Dendritic cell treated with granulocyte-macrophage colony-stimulating factor and Interleukin-4, amounts not matched to agents 40 ng/mL and 50 ng/mL, for 4 days (primary cell): ENCODE results near the gene AFF3.

Experiments used
- H3K27ac Mint-ChIP-seq: one replicate; pipeline ENCODE4 v1.8.0; 2022; ENCODE audit warnings: mild to moderate bottlenecking, mixed read lengths
- H3K27me3 Mint-ChIP-seq: one replicate; pipeline ENCODE4 v1.8.0; 2022; ENCODE audit warnings: mild to moderate bottlenecking, mixed read lengths
- H3K36me3 Mint-ChIP-seq: one replicate; pipeline ENCODE4 v1.8.0; 2022; ENCODE audit warnings: low read depth, mixed read lengths
- H3K4me1 Mint-ChIP-seq: one replicate; pipeline ENCODE4 v1.8.0; 2022; ENCODE audit warnings: low read depth, mixed read lengths
- H3K4me3 Mint-ChIP-seq: one replicate; pipeline ENCODE4 v1.8.0; 2022; ENCODE audit warnings: mild to moderate bottlenecking, moderate library complexity, mixed read lengths
- H3K9me3 Mint-ChIP-seq: one replicate; pipeline ENCODE4 v1.8.0; 2022; ENCODE audit warnings: mixed read lengths
- intact Hi-C: fragments of 100-400 bp; cut with micrococcal nuclease; formaldehyde crosslinking; loops from one replicate; pipeline ENCODE4 v1.15.0; 2022

The AFF3 gene

GRCh38 chr2:99554238-99554637, 588.2 kb downstream of the AFF3 start:
- no peak overlapping the region for H3K4me3 Mint-ChIP-seq
- H3K36me3 Mint-ChIP-seq = peaks cover 28% of the 10 kb centered on the region
- intact Hi-C loops = no loop called here
- no peak overlapping the region for H3K27ac Mint-ChIP-seq
- H3K4me1 Mint-ChIP-seq = peaks cover 8% of the 10 kb centered on the region
- no peaks in the 10 kb centered on the region for H3K9me3 Mint-ChIP-seq
- H3K27me3 Mint-ChIP-seq = no peaks in the 10 kb centered on the region

- Mint-ChIP-seq H3K27ac (no peak overlapping the region), H3K27me3 (no peaks in the 10 kb centered on the region), H3K4me3 (no peak overlapping the region), H3K9me3 (no peaks in the 10 kb centered on the region), H3K36me3 (peaks cover 28% of the 10 kb centered on the region), H3K4me1 (peaks cover 8% of the 10 kb centered on the region)
- intact Hi-C loops = no loop called here
Observed at GRCh38 chr2:99552529-99552928, 589.9 kb downstream of the AFF3 start.

DNA sequence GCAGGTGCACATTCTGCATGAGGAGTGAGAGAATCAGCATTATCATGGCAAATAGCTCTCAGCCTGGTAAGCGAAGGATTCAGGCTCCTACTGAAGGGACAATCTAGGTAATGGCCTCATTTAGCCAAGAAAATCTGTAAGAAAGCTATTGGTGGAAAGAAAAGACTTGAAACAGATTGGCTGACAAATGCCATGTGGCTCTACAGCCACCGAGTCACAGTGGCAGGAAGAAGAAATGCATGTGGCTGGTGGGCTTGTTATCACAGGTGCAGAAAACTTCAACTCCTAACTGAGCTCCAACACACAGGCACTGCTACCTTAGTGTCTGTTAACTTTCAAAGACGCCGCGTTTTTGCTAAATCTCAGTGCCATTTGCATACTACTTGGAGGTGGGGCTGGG, 592.0 kb downstream of the AFF3 start:
- no peaks in the 10 kb centered on the region for H3K9me3 Mint-ChIP-seq
- H3K27ac Mint-ChIP-seq = no peak overlapping the region
- peaks cover under 1% of the 10 kb centered on the region for H3K4me1 Mint-ChIP-seq
- H3K4me3 Mint-ChIP-seq = no peak overlapping the region
- intact Hi-C loops = no loop called here
- H3K36me3 Mint-ChIP-seq = peaks cover 28% of the 10 kb centered on the region
- H3K27me3 Mint-ChIP-seq = no peaks in the 10 kb centered on the region

DNA sequence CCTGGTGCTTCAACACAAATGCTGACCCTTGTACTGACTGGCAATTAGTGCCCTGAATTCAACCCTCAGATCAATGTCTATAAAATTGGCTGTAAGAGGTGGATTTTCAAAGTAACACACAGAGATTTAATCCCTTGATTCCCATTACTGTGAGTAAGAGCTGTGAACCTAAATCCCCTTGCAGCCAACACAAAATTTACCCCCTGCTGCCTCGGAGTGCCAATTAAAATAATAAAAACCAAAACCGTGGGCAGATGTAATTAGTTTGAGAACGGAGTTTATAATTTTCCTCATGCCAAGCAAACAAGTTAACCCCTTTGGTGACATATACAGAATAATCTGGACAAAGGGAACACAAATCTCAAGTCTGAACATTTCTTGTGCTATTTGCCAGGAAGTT, 596.8 kb downstream of the AFF3 start:
- Mint-ChIP-seq H3K4me1 (no peaks in the 10 kb centered on the region), H3K27ac (no peak overlapping the region), H3K9me3 (no peaks in the 10 kb centered on the region), H3K36me3 (peaks cover 6% of the 10 kb centered on the region), H3K4me3 (no peak overlapping the region), H3K27me3 (no peaks in the 10 kb centered on the region)
- intact Hi-C loops = no loop called here

DNA sequence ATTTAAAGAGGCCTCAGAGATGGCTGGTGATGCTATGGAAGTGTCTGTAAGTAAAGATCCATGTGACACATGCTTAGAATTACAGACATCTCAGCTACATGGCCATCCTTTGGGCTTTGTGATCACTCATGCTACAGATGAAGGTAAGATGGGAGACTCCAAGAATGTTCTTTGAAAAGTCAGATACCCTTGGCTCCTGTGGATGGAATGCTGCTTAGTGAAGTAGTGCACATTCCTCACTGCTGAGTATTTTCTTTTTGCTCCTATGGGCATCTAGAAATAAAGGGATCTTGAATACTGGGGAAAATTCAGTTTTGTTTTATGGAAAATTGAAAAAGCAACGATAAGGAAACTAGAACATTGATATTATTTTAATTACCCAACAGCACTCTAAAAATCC, 597.3 kb downstream of the AFF3 start:
- Mint-ChIP-seq H3K9me3 (no peaks in the 10 kb centered on the region), H3K4me3 (no peak overlapping the region), H3K4me1 (no peaks in the 10 kb centered on the region), H3K36me3 (peaks cover 1% of the 10 kb centered on the region), H3K27ac (no peak overlapping the region), H3K27me3 (peaks cover 4% of the 10 kb centered on the region)
- intact Hi-C loops = no loop called here

- H3K9me3 Mint-ChIP-seq = no peaks in the 10 kb centered on the region
- no peak overlapping the region for H3K27ac Mint-ChIP-seq
- H3K4me3 Mint-ChIP-seq = no peak overlapping the region
Observed at GRCh38 chr2:99544608-99545007, 597.8 kb downstream of the AFF3 start.

GRCh38 chr2:99543247-99543646, 599.1 kb downstream of the AFF3 start:
- no peak overlapping the region for H3K4me3 Mint-ChIP-seq
- H3K36me3 Mint-ChIP-seq = no peaks in the 10 kb centered on the region
- no peaks in the 10 kb centered on the region for H3K9me3 Mint-ChIP-seq
- peaks cover 10% of the 10 kb centered on the region for H3K27me3 Mint-ChIP-seq
- intact Hi-C loops = no loop called here
- no peak overlapping the region for H3K27ac Mint-ChIP-seq
- H3K4me1 Mint-ChIP-seq = no peaks in the 10 kb centered on the region

More at GRCh38 chr2:99544608-99545007, 597.8 kb downstream of the AFF3 start:
- Mint-ChIP-seq H3K4me1 (no peaks in the 10 kb centered on the region), H3K27me3 (peaks cover 6% of the 10 kb centered on the region), H3K36me3 (no peaks in the 10 kb centered on the region)
- intact Hi-C loops = no loop called here

GRCh38 chr2:99537910-99538485, 604.4 kb downstream of the AFF3 start:
- Mint-ChIP-seq H3K4me3 (no peak overlapping the region), H3K9me3 (no peaks in the 10 kb centered on the region), H3K27me3 (peaks cover 10% of the 10 kb centered on the region), H3K27ac (no peak overlapping the region), H3K36me3 (no peaks in the 10 kb centered on the region), H3K4me1 (no peaks in the 10 kb centered on the region)
- intact Hi-C loops = no loop called here

DNA sequence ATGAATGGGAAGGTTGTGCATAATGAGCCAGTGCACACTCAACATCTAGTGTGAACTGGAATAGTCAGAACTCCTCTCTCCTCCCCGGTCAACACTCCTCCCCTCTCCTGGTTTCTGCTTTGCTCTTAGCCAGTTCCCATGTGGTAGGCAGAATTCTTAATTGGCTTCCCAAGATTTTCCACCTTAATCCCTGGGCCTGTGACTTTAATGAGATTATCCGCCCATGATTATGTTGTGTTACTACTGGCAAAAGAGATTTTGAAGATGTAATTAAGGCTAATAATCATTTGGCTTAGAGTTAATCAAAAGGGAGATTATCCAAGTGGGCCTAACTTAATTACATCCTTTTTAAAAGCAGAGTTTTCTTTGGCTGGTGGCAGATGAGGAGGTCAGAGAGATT, 618.3 kb downstream of the AFF3 start:
- no peaks in the 10 kb centered on the region for H3K9me3 Mint-ChIP-seq
- H3K27ac Mint-ChIP-seq = no peak overlapping the region
- no peaks in the 10 kb centered on the region for H3K36me3 Mint-ChIP-seq
- H3K4me1 Mint-ChIP-seq = no peaks in the 10 kb centered on the region
- H3K27me3 Mint-ChIP-seq = no peaks in the 10 kb centered on the region
- intact Hi-C loops = no loop called here
- no peak overlapping the region for H3K4me3 Mint-ChIP-seq

DNA sequence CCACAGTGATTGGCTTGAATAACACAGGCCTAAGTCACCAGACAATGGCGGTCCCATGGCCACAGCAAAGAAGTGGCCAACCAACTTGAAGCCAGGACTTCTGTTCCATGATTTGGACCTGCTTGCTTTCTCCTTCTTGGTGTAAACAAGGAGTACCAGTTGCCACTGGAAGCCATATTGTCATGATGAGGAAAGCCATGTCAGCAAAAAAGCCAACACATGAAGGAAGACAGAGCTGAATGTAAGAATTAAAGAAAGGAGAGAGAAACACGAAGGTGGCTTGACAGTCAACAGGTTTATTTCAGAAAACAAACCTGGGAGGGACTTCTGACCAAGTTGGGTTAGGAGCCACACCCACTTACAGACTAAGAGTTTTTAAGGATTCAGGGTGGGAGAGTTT, 620.2 kb downstream of the AFF3 start:
- intact Hi-C loops = no loop called here
- H3K36me3 Mint-ChIP-seq = no peaks in the 10 kb centered on the region
- no peaks in the 10 kb centered on the region for H3K4me1 Mint-ChIP-seq
- H3K9me3 Mint-ChIP-seq = no peaks in the 10 kb centered on the region
- H3K27me3 Mint-ChIP-seq = no peaks in the 10 kb centered on the region
- H3K4me3 Mint-ChIP-seq = no peak overlapping the region
- no peak overlapping the region for H3K27ac Mint-ChIP-seq

GRCh38 chr2:99520813-99521212, 621.6 kb downstream of the AFF3 start:
- Mint-ChIP-seq H3K4me3 (no peak overlapping the region), H3K27me3 (no peaks in the 10 kb centered on the region), H3K9me3 (no peaks in the 10 kb centered on the region), H3K27ac (no peak overlapping the region), H3K4me1 (no peaks in the 10 kb centered on the region), H3K36me3 (no peaks in the 10 kb centered on the region)
- intact Hi-C loops = no loop called here

GRCh38 chr2:99520195-99520594, 622.2 kb downstream of the AFF3 start:
- Mint-ChIP-seq H3K4me1 (peaks cover under 1% of the 10 kb centered on the region), H3K9me3 (no peaks in the 10 kb centered on the region), H3K27ac (no peak overlapping the region), H3K27me3 (no peaks in the 10 kb centered on the region), H3K4me3 (no peak overlapping the region), H3K36me3 (no peaks in the 10 kb centered on the region)
- intact Hi-C loops = no loop called here

GRCh38 chr2:99514357-99514756, 628.0 kb downstream of the AFF3 start:
- Mint-ChIP-seq H3K36me3 (no peaks in the 10 kb centered on the region), H3K27me3 (no peaks in the 10 kb centered on the region)
- intact Hi-C loops = no loop called here

DNA sequence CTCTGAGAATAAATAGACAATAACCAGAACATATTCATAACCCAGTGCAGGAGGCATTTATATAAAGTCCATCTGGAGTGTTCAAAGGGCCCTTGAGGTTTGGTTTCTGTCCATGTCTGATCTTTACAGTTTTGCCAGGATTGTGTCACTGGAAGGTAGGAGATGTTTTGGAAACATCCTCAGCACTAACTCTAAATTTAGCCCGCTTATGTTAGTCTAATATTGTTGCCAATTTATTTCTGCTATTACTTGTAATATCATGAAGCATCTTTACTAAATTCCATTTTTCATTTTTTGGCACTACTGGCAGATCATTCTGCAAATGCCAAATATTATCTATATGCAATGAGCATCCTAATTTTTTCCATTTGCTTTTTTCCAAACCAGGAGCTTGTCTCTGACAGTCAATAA, 630.2 kb downstream of the AFF3 start:
- Mint-ChIP-seq H3K4me3 (no peak overlapping the region), H3K27ac (no peak overlapping the region), H3K9me3 (no peaks in the 10 kb centered on the region), H3K36me3 (no peaks in the 10 kb centered on the region), H3K4me1 (peaks cover 7% of the 10 kb centered on the region), H3K27me3 (no peaks in the 10 kb centered on the region)
- intact Hi-C loops = no loop called here

More at GRCh38 chr2:99514357-99514756, 628.0 kb downstream of the AFF3 start:
- H3K9me3 Mint-ChIP-seq = no peaks in the 10 kb centered on the region
- no peak overlapping the region for H3K4me3 Mint-ChIP-seq
- H3K27ac Mint-ChIP-seq = no peak overlapping the region
- H3K4me1 Mint-ChIP-seq = peaks cover 7% of the 10 kb centered on the region

DNA sequence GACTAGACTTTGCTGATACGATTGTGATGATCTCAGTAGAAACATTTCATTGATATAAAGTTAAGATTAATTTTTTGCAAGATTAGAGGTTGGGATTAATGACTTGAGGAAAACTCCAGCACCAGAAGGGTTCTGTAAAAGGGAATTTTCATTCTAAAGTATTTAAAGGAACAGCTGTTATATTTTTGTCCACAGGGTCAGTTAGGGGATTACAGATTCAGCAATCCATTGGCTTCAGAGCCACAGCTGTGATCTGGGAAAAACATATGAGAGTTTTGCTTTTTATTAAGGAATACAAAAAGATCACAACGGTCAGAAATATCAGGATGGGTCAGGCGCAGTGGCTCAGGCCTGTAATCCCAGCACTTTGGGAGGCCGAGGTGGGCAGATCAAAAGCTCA, 633.0 kb downstream of the AFF3 start:
- H3K27ac Mint-ChIP-seq = no peak overlapping the region
- intact Hi-C loops = no loop called here
- H3K9me3 Mint-ChIP-seq = no peaks in the 10 kb centered on the region
- H3K4me3 Mint-ChIP-seq = no peak overlapping the region
- no peaks in the 10 kb centered on the region for H3K36me3 Mint-ChIP-seq
- H3K4me1 Mint-ChIP-seq = no peaks in the 10 kb centered on the region
- no peaks in the 10 kb centered on the region for H3K27me3 Mint-ChIP-seq
